IMR-90 (cell line): ENCODE measurements around the gene COX4I1.

Experiments
- BHLHE40 ChIP-seq: fragments of 150-350 bp; IDR thresholded peaks from 2 replicates; pipeline ENCODE4 v1.6.1; 2016; ENCODE audit warnings: mild to moderate bottlenecking, low read depth, low read length
- CEBPB ChIP-seq: IDR thresholded peaks from 2 replicates; pipeline ENCODE4 v1.6.1; 2012; ENCODE audit warnings: low read depth, low read length, improper control_type of control experiment
- CHD1 ChIP-seq: IDR thresholded peaks from 2 replicates; pipeline ENCODE4 v1.6.1; 2012; ENCODE audit warnings: low read depth, low read length, improper control_type of control experiment
- CTCF ChIP-seq: conservative IDR thresholded peaks from 2 replicates; pipeline ENCODE4 v1.5.1; 2012; ENCODE audit warnings: mild to moderate bottlenecking, low read depth, low read length, improper control_type of control experiment
- ELK1 ChIP-seq: fragments of 150-350 bp; IDR thresholded peaks from 2 replicates; pipeline ENCODE4 v1.6.1; 2016; ENCODE audit warnings: low read depth, mild to moderate bottlenecking, low read length, moderate library complexity, borderline replicate concordance
- FOS ChIP-seq: fragments of 150-350 bp; IDR thresholded peaks from 2 replicates; pipeline ENCODE4 v1.6.1; 2016; ENCODE audit warnings: low read depth, low read length
- MAFK ChIP-seq: IDR thresholded peaks from 2 replicates; pipeline ENCODE4 v1.6.1; 2012; ENCODE audit warnings: low read depth, low read length, improper control_type of control experiment
- MXI1 ChIP-seq: IDR thresholded peaks from 2 replicates; pipeline ENCODE4 v1.6.1; 2012; ENCODE audit warnings: low read depth, mild to moderate bottlenecking, low read length, moderate library complexity, borderline replicate concordance
- POLR2A ChIP-seq: IDR thresholded peaks from 2 replicates; pipeline ENCODE4 v1.6.1; 2012; ENCODE audit warnings: mild to moderate bottlenecking, low read depth, low read length
- RAD21 ChIP-seq: IDR thresholded peaks from 2 replicates; pipeline ENCODE4 v1.6.1; 2012; ENCODE audit warnings: low read length, improper control_type of control experiment
- RCOR1 ChIP-seq: IDR thresholded peaks from 2 replicates; pipeline ENCODE4 v1.6.1; 2012; ENCODE audit warnings: mild to moderate bottlenecking, low read length, improper control_type of control experiment; ENCODE audit not compliant: insufficient replicate concordance
- RFX5 ChIP-seq: IDR thresholded peaks from 2 replicates; pipeline ENCODE4 v1.8.0; 2012; ENCODE audit warnings: low read depth, mild to moderate bottlenecking, low read length, moderate library complexity
- SMC3 ChIP-seq: fragments of 150-350 bp; IDR thresholded peaks from 2 replicates; pipeline ENCODE4 v1.6.1; 2016; ENCODE audit warnings: low read depth, mild to moderate bottlenecking, antibody characterized with exemption, low read length, moderate library complexity
- USF2 ChIP-seq: fragments of 150-350 bp; IDR thresholded peaks from 2 replicates; pipeline ENCODE4 v1.6.1; 2017; ENCODE audit warnings: mild to moderate bottlenecking, antibody characterized with exemption, low read length, low read depth

- TF ChIP-seq MAFK (no peak), POLR2A (no peak), CTCF (no peak), BHLHE40 (no peak), MXI1 (no peak), RAD21 (no peak), FOS (no peak), ELK1 (no peak), USF2 (no peak), RFX5 (no peak), RCOR1 (no peak), SMC3 (no peak), CHD1 (no peak), CEBPB (no peak)
Measured at GRCh38 chr16:85822145-85822544, 22.6 kb downstream of the COX4I1 start.
